Natural killer cell (primary cell): ENCODE measurements around the gene ZNF503. TPM values are rescaled to one million over a fixed set of nuclear protein-coding genes. Genes with fewer than 3 reads are reported as not detected.

Experiments used
- ATAC-seq, 3 donors: fragments of 150-1000 bp in 2 of 3; fragments of 200-7000 bp in 1 of 3; cut with Tn5 transposase; 1 replicate in 1 of 3; 2 replicates in 2 of 3; pipeline ENCODE4 v1.10.0; 2021; ENCODE audit warnings: mild to moderate bottlenecking in 2 of 3, moderate library complexity in 2 of 3
- DNase-seq, 2 donors: peaks; one replicate each; pipeline versions ENCODE4 v3.0.0 to v3.0.0-alpha.2; 2013 to 2021; ENCODE audit warnings: mixed read lengths in 1 of 2
- H3K27ac ChIP-seq: one replicate; pipeline ENCODE4 v1.5.1; 2013; ENCODE audit warnings: mild to moderate bottlenecking, low read length
- H3K27me3 ChIP-seq: one replicate; pipeline ENCODE4 v1.6.1; 2013; ENCODE audit warnings: low read length; ENCODE audit not compliant: control insufficient read depth, insufficient read depth
- H3K36me3 ChIP-seq: one replicate; pipeline ENCODE4 v1.6.1; 2013; ENCODE audit warnings: low read length; ENCODE audit not compliant: control insufficient read depth, insufficient read depth
- H3K4me1 ChIP-seq: one replicate; pipeline ENCODE4 v1.6.1; 2013; ENCODE audit warnings: low read length; ENCODE audit not compliant: control insufficient read depth, insufficient read depth
- H3K4me3 ChIP-seq: one replicate; pipeline ENCODE4 v1.5.1; 2013; ENCODE audit warnings: low read length
- H3K9me3 ChIP-seq: one replicate; pipeline ENCODE4 v1.6.1; 2013; ENCODE audit warnings: low read length; ENCODE audit not compliant: control insufficient read depth, insufficient read depth
- H3K27ac Mint-ChIP-seq, 2 donors: one replicate each; pipeline ENCODE4 v1.8.0; 2022; ENCODE audit warnings: mild to moderate bottlenecking in 2 of 2, mixed read lengths in 2 of 2, moderate library complexity in 1 of 2
- H3K27me3 Mint-ChIP-seq, 2 donors: one replicate each; pipeline ENCODE4 v1.8.0; 2022; ENCODE audit warnings: low read depth in 2 of 2, mixed read lengths in 2 of 2
- H3K36me3 Mint-ChIP-seq: one replicate; pipeline ENCODE4 v1.8.0; 2022; ENCODE audit warnings: mixed read lengths
- H3K4me1 Mint-ChIP-seq, 2 donors: one replicate each; pipeline ENCODE4 v1.8.0; 2022; ENCODE audit warnings: mixed read lengths in 2 of 2
- H3K4me3 Mint-ChIP-seq: one replicate; pipeline ENCODE4 v1.8.0; 2022; ENCODE audit warnings: mild to moderate bottlenecking, moderate library complexity, mixed read lengths
- H3K9me3 Mint-ChIP-seq, 2 donors: one replicate each; pipeline ENCODE4 v1.8.0; 2022; ENCODE audit warnings: mixed read lengths in 2 of 2
- CTCF ChIP-seq: fragments of 200-600 bp; IDR thresholded peaks from one replicate; pipeline ENCODE4 v1.8.0; 2022; ENCODE audit warnings: antibody characterized with exemption
- WGBS: methylation state at CpG from one replicate; pipeline ENCODE4 v1.1.7; 2013; ENCODE audit warnings: missing lambda C conversion rate; ENCODE audit not compliant: insufficient coverage; 5-methylcytosine and 5-hydroxymethylcytosine counted together
- intact Hi-C: fragments of 100-400 bp; cut with micrococcal nuclease; formaldehyde crosslinking; loops from one replicate; pipeline ENCODE4 v1.14.2; 2022
- total RNA-seq, 4 donors: library from RNA; stranded (reverse); fragments of 120-200 nt in 1 of 4; gene quantifications; one replicate each; pipeline versions ENCODE4 v1.2.3 to v1.2.4, GENCODE V29; 2013 to 2022

ZNF503 gene
- total RNA-seq, 3 donors from 2014 or later (not counting 1 experiment from before 2014, with no cell fraction given): 0.27 to 1.2 (median 0.73) TPM

GRCh38 chr10:75444781-75445386 lies 43.3 kb upstream of the ZNF503 start:
- Mint-ChIP-seq H3K27ac (no peak overlapping the region), H3K36me3 (peaks cover 7% of the 10 kb centered on the region), H3K27me3 (peaks cover 0 to 5% of the 10 kb centered on the region in 2 donors), H3K9me3 (peaks cover 4% of the 10 kb centered on the region in 2 donors), H3K4me3 (no peak overlapping the region), H3K4me1 (no peaks in the 10 kb centered on the region)
- 88% methylated on average over 2 of the region's 3 CpGs for WGBS
- ATAC-seq (no peak), DNase-seq (no peak)
- Histone ChIP-seq H3K27ac (no peak overlapping the region), H3K9me3 (peaks cover 4% of the 10 kb centered on the region), H3K27me3 (no peaks in the 10 kb centered on the region), H3K4me3 (no peak overlapping the region), H3K4me1 (no peaks in the 10 kb centered on the region), H3K36me3 (no peaks in the 10 kb centered on the region)
- no peak for TF ChIP-seq CTCF
- intact Hi-C loops: no loop called here

GRCh38 chr10:75443362-75443761 lies 41.8 kb upstream of the ZNF503 start:
- 87% methylated on average over 2 of the region's 2 CpGs for WGBS
- Histone ChIP-seq H3K27me3 (no peaks in the 10 kb centered on the region), H3K9me3 (peaks cover 4% of the 10 kb centered on the region), H3K27ac (no peak overlapping the region), H3K36me3 (no peaks in the 10 kb centered on the region), H3K4me1 (no peaks in the 10 kb centered on the region), H3K4me3 (no peak overlapping the region)
- H3K27ac Mint-ChIP-seq: no peak overlapping the region
- no peak overlapping the region for H3K4me3 Mint-ChIP-seq
- DNase-seq (no peak), ATAC-seq (no peak)
- intact Hi-C loops: no loop called here
- H3K4me1 Mint-ChIP-seq: no peaks in the 10 kb centered on the region
- peaks cover 4% of the 10 kb centered on the region in 2 donors for H3K9me3 Mint-ChIP-seq
- peaks cover 7% of the 10 kb centered on the region for H3K36me3 Mint-ChIP-seq
- no peak for TF ChIP-seq CTCF
- H3K27me3 Mint-ChIP-seq: peaks cover 0 to 5% of the 10 kb centered on the region in 2 donors

DNA sequence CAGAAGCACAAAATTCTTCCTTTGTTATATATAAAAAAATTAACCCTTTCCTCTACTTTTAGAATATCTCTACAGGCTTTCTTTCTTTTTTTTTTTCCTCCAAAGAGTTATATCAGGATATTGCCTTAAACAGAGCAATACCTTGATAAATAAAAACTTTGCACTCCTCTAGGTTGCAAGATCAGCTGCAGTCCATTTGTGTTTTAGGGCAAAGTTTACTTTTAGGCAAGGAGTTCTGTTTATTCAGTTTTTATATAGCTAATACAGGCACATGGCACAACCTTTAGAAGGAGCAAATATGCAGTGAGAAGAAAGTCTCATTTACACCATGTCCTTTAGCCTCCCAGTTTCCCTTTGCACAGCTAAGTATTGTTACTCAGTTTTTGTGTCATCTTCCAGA lies 40.1 kb upstream of the ZNF503 start:
- no peak overlapping the region for H3K4me3 Mint-ChIP-seq
- H3K36me3 ChIP-seq: no peaks in the 10 kb centered on the region
- peaks cover 7% of the 10 kb centered on the region for H3K36me3 Mint-ChIP-seq
- ATAC-seq (no peak), DNase-seq (no peak)
- H3K9me3 Mint-ChIP-seq: peaks cover 3 to 4% of the 10 kb centered on the region in 2 donors
- no peaks in the 10 kb centered on the region for H3K4me1 ChIP-seq
- no peaks in the 10 kb centered on the region for H3K4me1 Mint-ChIP-seq
- no peak overlapping the region for H3K4me3 ChIP-seq
- TF ChIP-seq CTCF: no peak
- no peaks in the 10 kb centered on the region for H3K27me3 ChIP-seq
- no peak overlapping the region for H3K27ac Mint-ChIP-seq
- H3K27ac ChIP-seq: no peak overlapping the region
- intact Hi-C loops: no loop called here
- H3K9me3 ChIP-seq: peaks cover 4% of the 10 kb centered on the region
- H3K27me3 Mint-ChIP-seq: peaks cover 0 to 5% of the 10 kb centered on the region in 2 donors

DNA sequence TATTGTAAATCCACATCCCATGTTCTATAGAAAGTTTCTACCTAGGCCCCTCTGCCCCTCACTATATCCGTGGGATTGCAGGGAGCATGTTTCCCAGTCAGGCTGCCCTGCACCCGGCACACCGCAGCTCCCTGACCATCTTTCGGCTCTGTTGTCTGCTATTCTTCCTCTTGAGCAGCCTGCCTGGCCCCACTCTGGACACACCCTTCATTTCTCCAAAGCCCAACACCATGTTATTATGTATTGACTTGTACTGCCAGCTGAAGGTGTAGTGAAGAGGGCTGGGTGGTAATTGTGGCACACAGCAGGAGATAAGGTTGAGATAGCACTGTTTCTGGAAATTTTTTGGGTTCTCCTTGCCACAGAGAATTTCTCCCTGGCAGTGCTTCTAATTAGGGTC lies 39.6 kb upstream of the ZNF503 start:
- peaks cover 0 to 5% of the 10 kb centered on the region in 2 donors for H3K27me3 Mint-ChIP-seq
- DNase-seq (no peak), ATAC-seq (no peak)
- H3K36me3 ChIP-seq: no peaks in the 10 kb centered on the region
- no peaks in the 10 kb centered on the region for H3K4me1 ChIP-seq
- no peak overlapping the region for H3K4me3 Mint-ChIP-seq
- H3K27me3 ChIP-seq: no peaks in the 10 kb centered on the region
- H3K4me1 Mint-ChIP-seq: no peaks in the 10 kb centered on the region
- H3K4me3 ChIP-seq: no peak overlapping the region
- no peak overlapping the region for H3K27ac ChIP-seq
- 93% methylated on average over 4 of the region's 4 CpGs for WGBS
- H3K9me3 Mint-ChIP-seq: peaks cover 0 to 4% of the 10 kb centered on the region in 2 donors
- TF ChIP-seq CTCF: no peak
- H3K27ac Mint-ChIP-seq: no peak overlapping the region
- H3K9me3 ChIP-seq: peaks cover 4% of the 10 kb centered on the region
- intact Hi-C loops: no loop called here
- H3K36me3 Mint-ChIP-seq: peaks cover 7% of the 10 kb centered on the region
